Testis (tissue), 5 donors: Measurements from ENCODE around the gene TTLL5. TPM values are rescaled to one million over a fixed set of nuclear protein-coding genes. Genes with fewer than 3 reads are reported as not detected.
A peak's percentile ranks its signal among the peaks of the same experiment; 100 is the strongest.

Experiments used
- DNase-seq: peaks from one replicate; pipeline ENCODE4 v3.0.0-alpha.2; 2019
- H3K27ac ChIP-seq, 2 donors: fragments of 200-600 bp; sonication (generic); one replicate each; pipeline ENCODE4 v1.5.1; 2019
- H3K27me3 ChIP-seq: fragments of 200-600 bp; sonication (generic); one replicate; pipeline ENCODE4 v1.5.1; 2019
- H3K36me3 ChIP-seq: fragments of 200-600 bp; sonication (generic); one replicate; pipeline ENCODE4 v1.5.1; 2017; ENCODE audit warnings: low read depth; ENCODE audit errors: missing control alignments
- H3K4me1 ChIP-seq: fragments of 200-600 bp; sonication (generic); one replicate; pipeline ENCODE4 v1.5.1; 2019
- H3K4me3 ChIP-seq, 2 donors: fragments of 200-600 bp; sonication (generic); one replicate each; pipeline ENCODE4 v1.5.1; 2017 to 2019
- H3K9me3 ChIP-seq: fragments of 200-600 bp; sonication (generic); one replicate; pipeline ENCODE4 v1.5.1; 2017
- CTCF ChIP-seq, 3 experiments: fragments of 450-650 bp in 2 of 3; fragments of 200-600 bp in 1 of 3; sonication (generic) in 1 of 3; IDR thresholded peaks; one replicate each; pipeline ENCODE4 v1.5.1; 2016 to 2019; ENCODE audit warnings: antibody characterized with exemption in 3 of 3, mild to moderate bottlenecking in 2 of 3, moderate library complexity in 1 of 3
- POLR2A ChIP-seq: fragments of 450-650 bp; IDR thresholded peaks from one replicate; pipeline ENCODE4 v1.6.1; 2017; ENCODE audit warnings: antibody characterized with exemption, mild to moderate bottlenecking, moderate library complexity
- WGBS, 2 donors: methylation state at CpG; one replicate each; pipeline ENCODE4 v1.1.5; 2018; 5-methylcytosine and 5-hydroxymethylcytosine counted together
- intact Hi-C: fragments of 100-400 bp; cut with DNase I; formaldehyde crosslinking; loops from one replicate; pipeline ENCODE4 v1.15.1; 2023; ENCODE audit warnings: low total_unique reads
- long read RNA-seq, 2 donors: transcript quantifications; one replicate each; lab custom pipeline, GENCODE V29; 2026
- polyA plus RNA-seq: library from polyadenylated mRNA; stranded (reverse); fragments of 350-450 nt; fragmentation: Illumina TruSeq; extraction: RNeasy Lipid Tissue Mini Kit (QIAGEN cat#74804); gene quantifications from one replicate; pipeline ENCODE4 v1.2.3, GENCODE V29; 2014; ENCODE audit warnings: low read depth, low replicate concordance; ENCODE audit not compliant: insufficient read depth
- total RNA-seq, 2 donors: library from RNA; depleted of rRNA; stranded (reverse); fragments of >200 nt; gene quantifications; one replicate each; pipeline ENCODE4 v1.2.3, GENCODE V29; 2016

The TTLL5 gene
- total RNA-seq (100 to 1,000 TPM; 112 to 155 TPM), polyA plus RNA-seq (318 TPM)
- long read RNA-seq, donor 1, partial matches to known transcripts, result 5 of 5 reads
- long read RNA-seq, donor 1, other reads (novel, unspliced or antisense), result 0 of 5 reads
- long read RNA-seq, donor 2, partial matches to known transcripts, result 6 of 6 reads
- long read RNA-seq, donor 2, other reads (novel, unspliced or antisense), result 0 of 6 reads

GRCh38 chr14:75660630-75661498, at the start of gene TTLL5, which contains the start of gene ERG28:
TTLL5 (plus strand) TSS chr14:75661246; CDS start chr14:75663150, 1,904 bp downstream.
ERG28 (minus strand) TSS chr14:75660876; CDS start chr14:75657502, 3,374 bp downstream.
- DNase-seq, result peak; percentile 98
- Histone ChIP-seq H3K4me1 (peaks cover 18% of the 10 kb centered on the region), H3K4me3 (peak within 1 kb of the TSS; percentile 79 to 85), H3K27ac (peak within 1 kb of the TSS; percentile 82 to 83), H3K27me3 (no peaks in the 10 kb centered on the region), H3K9me3 (no peaks in the 10 kb centered on the region), H3K36me3 (no peaks in the 10 kb centered on the region)
- 0% methylated on average over 26 to 58 of the region's 60 CpGs for WGBS, 2 donors
- intact Hi-C loops, result no loop called here
- TF ChIP-seq POLR2A, result peak; percentile 82
- peak in 1 of 3 experiments; percentile 2 for TF ChIP-seq CTCF (IDR thresholded peaks at IDR 0.05)

- Histone ChIP-seq H3K4me1 (peaks cover 40% of the 10 kb centered on the region), H3K9me3 (no peaks in the 10 kb centered on the region), H3K27me3 (no peaks in the 10 kb centered on the region), H3K27ac (peak overlapping the region in 1 of 2 donors; percentile 76), H3K36me3 (no peaks in the 10 kb centered on the region), H3K4me3 (no peak overlapping the region)
- intact Hi-C loops, result no loop called here
- WGBS, 2 donors, result 68 to 75% methylated on average over 4 of the region's 4 CpGs
- TF ChIP-seq CTCF (IDR thresholded peaks at IDR 0.05), result no peak
- no peak for TF ChIP-seq POLR2A
- DNase-seq, result no peak
These were observed 48.9 kb upstream of the TTLL5 start for GRCh38 chr14:75612157-75612556.

GRCh38 chr14:75614179-75614578, 46.9 kb upstream of the TTLL5 start:
- no peak overlapping the region for H3K27ac ChIP-seq
- H3K36me3 ChIP-seq, result no peaks in the 10 kb centered on the region
- TF ChIP-seq CTCF (IDR thresholded peaks at IDR 0.05) (no peak), POLR2A (no peak)
- no peaks in the 10 kb centered on the region for H3K27me3 ChIP-seq
- H3K4me1 ChIP-seq, result peaks cover 31% of the 10 kb centered on the region
- 57 to 69% methylated on average over 4 of the region's 4 CpGs for WGBS, 2 donors
- no peak overlapping the region for H3K4me3 ChIP-seq
- intact Hi-C loops, result no loop called here
- DNase-seq, result no peak
- no peaks in the 10 kb centered on the region for H3K9me3 ChIP-seq

GRCh38 chr14:75615200-75615599, 45.8 kb upstream of the TTLL5 start:
- Histone ChIP-seq H3K4me1 (peaks cover 30% of the 10 kb centered on the region), H3K27ac (no peak overlapping the region), H3K4me3 (no peak overlapping the region), H3K9me3 (no peaks in the 10 kb centered on the region), H3K27me3 (no peaks in the 10 kb centered on the region), H3K36me3 (no peaks in the 10 kb centered on the region)
- WGBS, 2 donors, result 80 to 87% methylated on average over 4 of the region's 4 CpGs
- no peak for DNase-seq
- TF ChIP-seq CTCF (IDR thresholded peaks at IDR 0.05) (no peak), POLR2A (no peak)
- intact Hi-C loops, result no loop called here
